ENCODE results near the gene EPHA2.
"Not testable (repeated sequence)": the region's sequence is repeated elsewhere in the genome, so short reads cannot be mapped to it uniquely, and the experiment has no call there.

EPHA2 gene

DNA sequence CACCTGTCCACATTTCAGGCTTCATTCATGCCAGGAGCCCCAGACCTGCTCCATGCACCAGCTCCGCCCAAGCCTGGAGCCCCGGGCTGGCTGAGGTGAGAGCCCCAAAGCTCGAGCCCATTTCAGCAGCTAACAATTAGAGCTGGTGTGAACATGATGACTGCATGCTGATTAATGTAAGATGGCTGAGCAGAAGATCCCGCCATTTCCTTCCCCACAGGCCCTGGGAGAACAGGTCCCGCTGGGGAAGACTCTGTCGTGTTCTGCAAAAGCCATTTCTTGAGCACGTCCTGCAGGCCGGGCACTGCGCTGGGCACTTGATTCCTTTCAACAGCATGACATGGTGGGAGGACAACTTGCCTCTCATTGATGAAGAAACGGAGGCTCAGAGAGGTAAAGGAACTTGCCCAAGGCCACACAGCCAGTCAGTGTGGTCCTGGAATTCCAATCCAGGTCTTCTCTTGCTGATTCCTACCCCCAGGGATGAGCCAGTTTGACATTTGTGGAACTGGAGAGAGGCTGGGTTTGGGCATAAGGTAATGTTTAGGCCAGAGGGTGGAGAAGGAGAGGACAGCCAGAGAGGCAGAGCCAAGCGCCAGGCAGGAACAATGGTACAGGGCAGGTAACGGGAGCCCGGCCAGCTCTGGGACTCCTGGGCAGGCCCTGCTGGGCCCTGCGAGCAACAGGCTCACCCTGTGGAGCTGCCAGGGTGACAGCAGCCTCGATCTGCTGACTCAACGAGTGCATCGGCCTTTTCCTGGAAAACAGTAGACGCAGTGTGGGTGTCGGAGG, 28.1 kb upstream of the EPHA2 start:
- no peak for DNase-seq

DNA sequence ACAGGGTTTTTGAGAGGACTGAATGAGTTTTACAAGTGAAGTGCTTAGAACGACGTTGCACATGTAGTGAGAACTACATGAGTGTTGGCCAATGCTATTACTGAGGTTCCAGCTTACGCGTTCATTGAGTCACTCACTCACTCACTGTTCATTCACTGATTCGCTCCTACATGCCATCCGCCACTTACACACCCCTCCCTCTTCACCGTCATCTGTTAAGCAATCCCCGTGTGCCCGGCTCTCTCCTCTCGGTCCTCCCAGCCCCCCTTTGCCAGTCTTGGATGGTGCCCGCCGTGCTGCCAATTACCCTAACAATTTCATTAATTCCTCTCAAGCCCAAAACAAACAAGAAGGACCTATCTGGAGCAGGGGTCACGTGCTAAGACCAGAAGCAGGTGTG, 27.3 kb upstream of the EPHA2 start:
- peak in 2 of 3 experiments; percentile 7 to 24 for DNase-seq

DNA sequence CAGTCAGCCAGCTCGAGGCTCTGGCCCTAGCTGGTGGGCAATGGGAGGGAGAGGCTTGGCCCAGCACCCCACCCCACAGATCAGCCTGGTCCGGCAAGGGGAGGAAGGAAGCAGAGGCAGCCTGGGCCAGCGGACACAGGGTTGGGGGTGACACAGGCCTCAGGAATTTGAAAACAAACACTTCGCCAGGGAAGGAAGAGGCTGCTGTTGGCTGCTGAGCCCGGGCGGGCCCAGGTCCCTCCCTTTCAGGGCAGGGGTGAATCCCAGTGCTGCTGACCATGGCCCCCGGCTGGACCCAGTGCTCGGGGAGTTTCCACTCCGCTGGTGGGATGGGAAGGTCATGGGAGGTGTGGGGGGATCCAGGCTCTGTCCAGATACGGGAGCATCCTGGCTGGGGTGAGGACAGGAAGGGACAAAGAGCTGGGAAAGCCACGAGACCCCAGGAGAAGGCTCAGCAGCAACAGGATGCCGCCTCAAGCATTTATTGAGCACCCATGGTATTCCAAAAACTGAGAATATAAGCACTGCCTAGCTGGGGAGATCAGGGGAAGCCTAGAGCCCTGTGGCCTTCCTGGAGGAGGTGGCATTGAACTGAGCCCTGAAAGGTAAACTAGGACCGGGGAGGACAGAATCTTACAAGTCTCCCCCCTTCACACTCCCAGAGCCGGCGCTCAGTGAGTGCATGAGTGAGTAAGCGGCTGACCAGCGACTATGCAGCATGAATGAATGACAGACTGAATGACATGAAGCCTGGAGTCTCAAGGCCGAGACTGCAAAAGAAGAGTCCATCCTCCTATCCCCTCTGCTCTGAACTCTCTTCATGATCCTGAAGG, 26.2 kb upstream of the EPHA2 start:
- DNase-seq, result no peak

DNA sequence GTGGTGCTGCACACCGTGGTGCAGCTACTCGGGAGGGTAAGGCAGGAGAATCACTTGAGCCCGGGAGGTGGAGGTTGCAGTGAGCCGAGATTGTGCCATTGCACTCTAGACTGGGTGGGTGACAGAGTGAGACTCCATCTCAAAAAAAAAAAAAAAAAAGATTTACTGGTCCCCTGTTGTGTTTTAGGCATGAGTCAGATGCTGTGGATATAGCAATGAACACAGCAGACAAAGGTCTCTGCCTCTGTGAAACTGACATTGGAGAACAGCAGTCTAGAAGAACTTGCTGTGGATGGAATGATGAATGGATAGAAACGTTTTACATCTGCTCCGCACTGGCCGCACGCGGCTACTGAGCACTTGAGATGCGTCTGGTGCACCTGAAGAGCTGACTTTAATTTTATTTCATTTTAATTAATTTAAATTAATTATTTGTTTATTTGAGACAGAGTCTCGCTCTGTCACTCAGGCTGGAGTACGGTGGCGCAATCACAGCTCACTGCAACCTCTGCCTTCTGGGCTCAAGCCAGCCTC, 24.5 kb upstream of the EPHA2 start:
- DNase-seq, result no peak

DNA sequence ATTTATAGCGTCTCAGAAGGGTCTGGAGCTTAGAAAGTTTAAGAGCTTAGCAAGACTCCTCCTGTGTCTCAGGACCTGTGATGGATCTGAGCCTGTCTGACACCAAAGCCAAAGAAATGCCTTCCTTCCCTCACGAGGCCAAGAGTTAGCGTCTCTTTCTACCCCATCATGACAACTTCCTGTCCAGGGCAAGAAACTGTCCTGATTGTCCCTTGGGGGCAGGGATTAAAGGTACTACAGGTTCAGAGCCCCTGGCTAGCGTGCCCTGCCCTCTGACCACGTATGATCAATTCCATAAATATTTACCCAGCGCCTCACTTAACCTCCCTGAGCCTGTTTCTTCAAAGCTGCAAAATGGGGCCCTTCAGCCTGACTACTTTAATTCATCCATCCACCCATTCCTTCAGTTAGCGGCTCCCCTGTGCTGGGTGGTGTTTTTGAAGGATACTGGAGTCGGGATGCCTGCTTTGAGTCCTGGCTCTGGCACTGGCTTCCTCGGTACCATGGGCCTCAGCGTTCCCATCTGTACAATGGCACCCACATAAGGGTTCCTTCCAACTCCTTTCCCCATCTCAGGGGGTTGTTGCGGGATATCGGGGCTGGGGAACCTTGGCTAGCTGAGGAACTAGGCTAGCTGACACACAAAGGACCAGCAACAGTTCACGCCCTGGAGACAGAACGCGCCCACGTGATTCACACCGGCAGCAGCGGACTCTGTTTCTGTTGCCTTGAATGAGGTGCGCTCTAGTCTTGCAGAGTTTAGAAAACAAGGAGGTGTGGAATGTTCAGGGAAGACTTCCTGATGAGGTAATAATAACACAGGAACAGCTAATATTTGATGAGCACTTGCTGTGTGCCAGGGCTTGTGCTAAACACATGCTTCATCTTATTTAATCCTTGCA, 23.0 kb upstream of the EPHA2 start:
- no peak for DNase-seq

DNA sequence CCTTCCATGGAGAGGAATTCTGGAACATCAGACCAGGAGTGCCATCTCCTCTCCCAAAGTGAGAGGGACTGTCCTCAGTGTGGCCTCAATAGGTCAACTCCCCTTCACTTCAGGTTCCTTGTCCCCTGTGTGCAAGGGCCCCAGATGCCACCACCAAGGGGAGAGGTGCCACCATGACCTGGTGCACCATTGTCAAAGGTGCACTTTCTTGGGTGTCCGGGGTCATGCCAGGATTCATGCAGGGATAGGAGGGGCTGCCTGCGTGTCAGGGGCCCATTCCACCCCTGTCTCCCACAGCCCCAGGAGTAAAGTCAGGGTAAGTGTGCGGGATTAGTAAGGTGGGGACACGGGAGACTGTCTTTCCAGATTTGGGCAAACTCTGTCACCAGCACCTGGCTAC, 21.4 kb upstream of the EPHA2 start:
- no peak for DNase-seq

DNA sequence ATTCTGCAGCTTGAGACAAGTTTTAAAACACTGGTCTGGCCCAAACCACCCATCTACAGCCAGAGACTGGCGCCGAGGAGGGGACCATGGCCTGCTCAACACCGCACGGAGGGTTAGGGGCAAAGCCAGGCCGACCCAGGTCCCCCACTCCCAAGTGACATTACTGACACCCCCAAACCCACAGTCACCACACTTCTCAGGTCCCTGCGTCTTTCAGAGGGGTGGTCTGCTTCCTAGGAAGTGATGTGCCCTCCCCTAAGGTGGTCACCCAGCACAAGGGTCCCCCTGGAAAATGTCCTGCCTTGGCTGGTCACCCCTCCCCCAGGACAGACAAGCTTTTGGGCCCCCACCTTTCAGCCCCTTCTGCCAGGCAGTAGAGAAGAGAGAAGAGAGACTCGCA, 20.8 kb upstream of the EPHA2 start:
- DNase-seq, result no peak

DNA sequence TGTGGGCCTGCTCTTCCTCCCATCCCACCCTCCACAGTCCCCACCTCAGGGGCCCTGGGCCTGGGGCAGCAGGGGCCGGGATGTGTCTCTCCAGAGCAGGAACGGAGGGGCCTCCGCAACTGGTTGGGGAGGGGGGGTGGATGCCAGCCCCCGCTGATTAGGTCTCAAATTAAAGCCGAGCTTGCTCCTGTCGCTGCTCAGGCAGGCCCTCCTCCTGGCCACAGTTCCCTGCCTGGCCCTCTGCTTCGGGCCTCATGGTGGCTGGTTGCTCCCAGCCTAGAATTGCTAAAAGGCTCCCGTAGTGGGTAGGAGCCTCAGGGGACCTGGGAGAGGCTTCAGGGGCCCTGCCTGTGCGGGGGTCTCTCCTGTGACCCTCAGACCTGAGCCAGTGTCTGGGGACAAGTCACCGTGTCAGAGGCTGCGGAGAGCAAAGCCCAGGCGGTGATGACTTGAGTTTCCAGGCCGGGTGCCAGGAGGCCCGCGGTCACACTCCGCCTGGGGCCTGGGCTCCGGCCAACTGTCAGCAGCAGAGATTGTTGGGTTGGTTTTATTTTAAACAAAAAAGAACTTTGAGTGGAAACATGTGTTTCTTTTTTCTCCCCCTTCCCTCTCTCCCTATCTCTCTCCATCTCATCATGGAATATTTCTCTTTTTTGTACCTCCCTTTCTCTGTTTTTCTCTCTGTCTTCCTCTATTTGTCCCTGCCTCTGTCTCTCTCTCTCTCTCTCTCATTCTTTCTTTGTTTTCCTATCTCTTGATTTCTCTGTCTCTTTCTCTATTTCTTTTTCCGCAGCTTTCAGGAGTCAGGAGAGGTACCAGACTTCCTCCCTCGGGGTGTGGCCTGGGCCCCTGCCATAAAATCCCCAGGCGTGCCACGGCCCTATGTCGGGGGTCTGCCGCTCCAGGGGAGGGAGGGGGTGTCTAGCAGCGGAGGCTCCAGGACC, 20.0 kb upstream of the EPHA2 start:
- peak in 1 of 3 experiments; percentile 15 for DNase-seq

DNA sequence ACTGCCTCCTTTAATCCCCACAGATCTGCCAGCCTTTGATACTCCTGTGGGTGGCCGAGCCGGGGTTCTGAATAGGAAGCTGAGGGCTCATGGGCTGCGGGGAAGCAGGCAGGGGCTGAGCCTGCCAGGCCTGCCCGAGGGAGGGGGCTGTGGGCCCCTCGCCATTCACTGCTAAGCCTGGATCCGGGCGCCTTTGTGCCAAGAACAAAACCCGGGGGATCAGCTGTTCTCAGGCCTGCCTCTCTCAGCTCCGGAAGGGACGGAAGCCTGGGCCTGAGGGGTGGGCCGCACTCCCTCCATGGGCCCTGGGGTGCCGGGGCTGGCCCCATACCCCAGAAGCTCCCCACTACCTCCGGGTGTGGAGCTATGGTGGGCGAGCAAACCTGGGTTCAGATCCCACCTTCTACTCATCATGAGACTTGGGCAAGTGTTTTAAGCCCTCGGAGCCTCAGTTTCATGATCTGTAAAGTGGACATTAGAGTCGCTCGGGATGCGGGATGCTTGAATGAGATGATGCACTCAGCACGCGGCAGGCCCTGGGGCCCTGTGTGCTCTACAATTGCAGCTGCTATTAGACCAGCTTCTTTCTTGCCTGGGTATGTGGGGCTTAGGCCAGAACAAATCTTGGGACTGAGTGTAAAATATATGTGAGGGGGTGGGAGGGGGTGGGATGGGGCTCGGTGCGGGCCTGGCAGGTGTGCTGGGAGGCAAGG, 19.2 kb upstream of the EPHA2 start:
- no peak for DNase-seq

DNA sequence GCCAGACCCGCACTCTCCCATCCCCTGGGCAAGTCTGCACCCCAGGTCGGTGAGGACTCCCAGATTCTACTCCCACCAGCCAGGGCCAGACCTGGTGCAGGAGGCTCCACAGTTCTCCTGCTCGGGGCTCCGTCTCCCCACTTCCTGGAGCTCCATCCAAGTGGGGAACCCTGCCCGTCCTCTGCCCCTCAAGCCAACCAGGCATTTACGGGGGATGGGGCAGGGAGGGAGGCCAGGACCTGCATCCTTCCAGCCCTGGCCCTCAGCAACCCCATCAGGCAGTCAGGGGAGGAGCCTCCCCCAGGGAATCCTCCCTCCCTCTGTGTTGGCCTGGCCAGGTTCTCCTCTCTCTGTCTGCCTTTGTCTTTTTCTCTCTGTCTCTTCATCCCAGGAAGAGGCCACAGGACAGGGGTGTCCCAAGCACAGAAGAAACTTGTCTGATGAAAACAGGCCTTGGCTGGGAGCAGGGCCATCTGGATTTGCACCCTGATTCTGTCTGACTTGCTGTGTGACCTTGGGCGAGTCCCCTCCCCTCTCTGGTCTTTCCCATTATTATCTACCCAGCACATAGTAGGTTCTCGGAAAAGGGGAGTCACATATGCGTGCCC, 18.5 kb upstream of the EPHA2 start:
- no peak for DNase-seq

DNA sequence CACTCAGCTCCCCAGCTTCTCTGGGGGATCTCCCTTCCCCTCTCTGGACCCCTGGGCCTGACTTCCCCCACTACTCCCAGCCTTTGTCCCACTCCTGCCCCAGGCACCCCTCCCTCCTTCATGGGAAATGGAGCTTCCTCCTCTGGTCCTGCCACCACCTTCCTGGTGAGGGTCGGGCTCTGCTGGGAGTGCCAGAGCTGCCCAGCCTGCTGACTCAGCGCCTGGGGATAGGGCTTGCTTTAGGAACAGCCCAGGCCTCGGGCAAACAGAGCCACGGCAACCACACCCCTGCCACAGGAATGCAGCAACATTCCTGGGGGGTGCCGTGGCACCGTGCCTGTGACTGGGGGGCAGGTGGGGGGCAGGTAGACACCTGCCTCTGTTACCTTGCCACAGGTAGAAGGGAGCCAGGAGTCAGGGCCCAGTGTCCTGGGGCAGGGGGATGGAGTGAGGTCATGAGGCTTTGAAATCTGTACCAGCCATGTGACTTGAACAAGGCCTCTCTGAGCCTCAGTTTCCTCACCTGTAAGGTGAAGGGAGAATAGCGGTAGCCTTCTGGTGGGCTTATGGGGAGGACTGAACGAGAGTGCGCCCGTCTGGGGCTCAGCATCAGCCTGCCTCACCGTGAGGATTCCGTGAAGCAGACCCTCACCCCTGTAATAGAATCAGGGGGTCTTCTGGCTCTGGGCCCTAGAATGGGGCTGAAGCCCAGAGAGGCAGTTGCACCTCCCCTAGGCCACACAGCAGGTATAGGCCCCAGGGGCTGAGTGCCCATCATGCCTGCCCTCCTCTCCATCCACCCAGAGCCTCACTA, 17.8 kb upstream of the EPHA2 start:
- no peak for DNase-seq

DNA sequence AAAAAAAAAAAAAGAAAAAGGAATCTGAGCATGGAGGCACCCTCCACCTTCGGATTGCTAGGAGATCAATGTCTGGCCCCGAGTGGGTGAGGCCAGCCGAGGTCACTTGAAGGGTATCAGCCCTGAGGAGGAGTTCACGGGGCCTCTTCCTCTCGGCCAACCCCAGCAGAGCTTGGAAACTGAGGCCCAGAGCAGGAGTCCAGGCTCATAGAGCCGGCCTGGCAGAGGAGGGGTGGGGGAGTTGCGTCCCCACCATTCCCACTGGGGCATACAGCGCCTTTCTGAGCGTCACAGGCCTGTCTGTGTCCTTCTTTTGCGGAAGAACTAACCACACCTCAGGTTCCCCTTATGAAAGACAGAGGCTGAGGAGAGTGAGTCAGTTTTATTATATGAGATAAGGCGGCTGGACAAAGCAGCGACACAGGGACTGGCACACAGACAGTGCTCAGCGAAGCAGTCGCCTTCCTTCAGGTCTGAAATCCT, 17.1 kb upstream of the EPHA2 start:
- DNase-seq, result no peak

DNA sequence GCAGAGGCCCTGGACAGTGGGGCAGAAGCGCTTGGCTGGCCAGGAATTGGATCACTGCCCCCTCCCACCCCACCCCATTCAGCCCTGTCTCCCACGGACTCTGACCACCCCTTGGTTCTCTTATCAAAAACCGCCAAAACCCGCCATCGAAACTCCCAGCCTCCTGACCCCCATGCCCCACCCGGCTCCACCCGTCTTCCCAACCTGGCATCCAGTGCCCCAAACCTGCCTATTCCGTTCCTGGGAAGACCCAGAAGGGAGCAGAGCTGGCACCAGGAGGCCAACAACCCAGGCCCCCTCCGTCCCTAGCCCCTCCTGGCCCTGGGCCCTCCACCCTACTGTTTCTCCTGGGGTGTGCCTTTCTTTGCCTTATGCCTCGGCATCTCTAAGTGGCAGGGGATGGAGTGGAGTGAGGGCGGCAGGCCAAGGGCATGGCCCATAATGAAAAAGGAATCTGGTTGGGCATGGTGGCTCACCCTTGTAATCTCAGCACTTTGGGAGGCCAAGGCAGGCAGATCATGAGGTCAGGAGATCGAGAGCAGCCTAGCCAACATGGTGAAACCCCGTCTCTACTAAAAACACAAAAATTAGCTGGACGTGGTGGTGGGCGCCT, 16.5 kb upstream of the EPHA2 start:
- DNase-seq, result no peak

DNA sequence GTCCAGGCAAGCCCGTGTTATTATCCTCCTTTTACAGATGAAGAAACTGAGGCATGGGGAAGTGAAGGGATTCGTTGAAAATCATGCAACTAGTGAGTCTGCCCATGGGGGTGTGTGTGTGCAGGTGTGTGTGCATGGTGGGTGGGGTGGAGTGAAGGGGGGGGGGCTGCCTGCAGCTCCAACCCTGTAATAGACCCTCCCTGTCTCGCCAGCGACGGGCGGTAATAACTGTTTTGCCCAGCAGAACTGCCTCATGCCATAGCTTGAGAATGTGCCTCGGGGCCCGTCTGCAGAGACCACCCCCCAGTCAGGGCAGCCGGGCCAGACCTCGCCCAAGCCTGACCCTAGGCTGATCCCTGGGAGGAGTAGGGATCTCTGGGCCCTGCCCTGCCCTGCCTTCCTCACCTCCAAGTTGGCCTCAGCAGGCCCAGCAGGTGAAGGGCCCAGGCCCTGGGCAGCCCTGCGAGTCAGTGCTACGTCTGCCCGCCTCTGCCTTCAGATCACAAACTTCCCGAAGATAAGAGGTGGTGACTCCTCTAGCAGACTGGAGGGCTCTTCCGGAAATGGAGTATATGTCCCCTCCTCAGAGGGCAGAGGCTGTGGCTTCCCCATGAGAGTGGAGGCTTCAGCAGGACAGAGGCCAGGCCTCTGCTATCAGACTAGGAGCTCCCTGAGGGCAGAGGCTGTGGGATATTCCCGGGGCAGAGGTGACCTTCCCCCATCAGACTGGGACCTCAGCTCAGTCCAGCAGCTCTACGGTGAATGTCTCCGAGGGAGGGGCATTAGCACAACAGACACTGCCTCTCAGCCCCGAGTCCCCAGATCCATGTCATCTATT, 15.7 kb upstream of the EPHA2 start:
- no peak for DNase-seq

DNA sequence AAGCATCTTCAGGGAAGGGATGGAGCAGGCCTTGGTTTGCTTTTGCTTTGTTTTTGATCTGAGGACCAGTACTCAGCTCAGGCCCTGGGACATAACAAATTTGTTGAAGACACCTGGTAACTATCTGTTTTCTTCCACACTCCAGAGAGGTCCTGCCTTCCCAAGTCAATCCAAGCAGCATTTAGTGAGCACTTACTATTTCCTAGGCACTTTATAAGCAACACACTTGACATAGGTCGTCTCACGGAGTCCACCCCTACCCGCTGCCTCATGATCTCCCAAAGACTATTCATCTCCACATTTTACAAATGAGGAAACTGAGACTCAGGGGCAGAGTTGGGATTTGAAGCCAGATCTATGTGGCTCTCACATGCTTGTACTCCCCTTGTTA, 14.4 kb upstream of the EPHA2 start:
- DNase-seq, result no peak

DNA sequence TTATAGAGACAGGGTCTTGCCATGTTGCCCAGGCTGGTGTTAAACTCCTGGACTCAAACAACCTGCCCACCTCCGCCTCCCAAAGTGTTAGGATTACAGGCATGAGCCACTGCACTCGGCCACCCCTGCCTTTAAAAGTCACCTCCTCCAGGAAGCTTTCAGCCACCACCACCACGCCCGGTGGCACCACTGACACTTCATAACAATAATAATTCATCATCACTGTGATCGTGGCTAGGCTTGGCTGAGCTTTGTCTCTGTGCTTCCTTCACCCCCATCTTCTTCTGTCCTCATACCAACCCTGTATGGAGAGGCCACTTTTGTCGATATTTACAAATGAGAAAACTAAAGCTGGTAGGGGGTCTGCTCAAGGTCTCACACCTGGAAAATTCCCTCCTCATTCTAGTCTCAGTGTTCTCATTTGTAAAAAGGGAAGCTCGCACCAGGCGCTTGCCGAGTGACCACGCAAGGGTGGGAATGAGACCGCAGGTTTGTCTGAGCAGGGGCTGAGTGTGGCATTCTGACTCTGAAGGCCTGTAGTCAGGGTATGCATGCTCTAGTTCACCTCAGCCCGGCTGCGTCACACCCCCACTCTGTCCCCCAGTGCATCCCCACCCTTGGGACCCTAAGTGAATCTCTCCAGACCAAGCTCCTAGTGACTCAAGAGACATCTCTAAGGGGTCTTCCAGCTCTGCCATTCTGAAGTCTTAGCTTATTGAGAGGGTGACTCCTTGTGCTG, 12.9 kb upstream of the EPHA2 start:
- DNase-seq, result no peak

DNA sequence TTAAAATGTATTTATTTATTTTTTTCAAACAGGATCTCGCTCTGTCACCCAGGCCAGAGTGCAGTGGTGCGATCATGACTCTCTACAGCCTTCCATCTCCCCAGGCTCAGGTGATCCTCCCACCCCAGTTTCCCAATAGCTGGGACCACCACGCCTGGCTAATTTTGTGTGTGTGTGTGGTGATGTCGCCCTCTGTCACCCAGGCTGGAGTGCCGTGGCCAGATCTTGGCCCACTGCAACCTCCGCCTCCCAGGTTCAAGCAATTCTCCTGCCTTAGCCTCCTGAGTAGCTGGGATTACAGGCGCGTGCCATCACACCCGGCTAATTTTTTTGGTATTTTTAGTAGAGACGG, 12.3 kb upstream of the EPHA2 start:
- not testable (repeated sequence) for DNase-seq

All from NCI-H1417 (cell line).